Left lobe of liver (tissue), 2 donors: ENCODE results near the gene SLC39A1. TPM values are rescaled to one million over a fixed set of nuclear protein-coding genes. Genes with fewer than 3 reads are reported as not detected.

Experiments
- ATAC-seq: fragments of 200-7000 bp; cut with Tn5 transposase; one replicate; pipeline ENCODE4 v1.9.1; 2020; ENCODE audit warnings: mild to moderate bottlenecking, moderate library complexity
- DNase-seq: peaks from one replicate; pipeline ENCODE4 v3.0.0-alpha.2; 2020; ENCODE audit warnings: low spot score
- total RNA-seq: library from RNA; stranded (reverse); gene quantifications from one replicate; pipeline ENCODE4 v1.2.1, GENCODE V29; 2021
- donor health status: DM: no; HTN: no; CAD: no; lungs with moderate emphysema.
- donor health status: DM: no; HTN: yes; CAD: no.

Gene SLC39A1
- total RNA-seq, 1 donor from 2014 or later, result 38.8 TPM

DNA sequence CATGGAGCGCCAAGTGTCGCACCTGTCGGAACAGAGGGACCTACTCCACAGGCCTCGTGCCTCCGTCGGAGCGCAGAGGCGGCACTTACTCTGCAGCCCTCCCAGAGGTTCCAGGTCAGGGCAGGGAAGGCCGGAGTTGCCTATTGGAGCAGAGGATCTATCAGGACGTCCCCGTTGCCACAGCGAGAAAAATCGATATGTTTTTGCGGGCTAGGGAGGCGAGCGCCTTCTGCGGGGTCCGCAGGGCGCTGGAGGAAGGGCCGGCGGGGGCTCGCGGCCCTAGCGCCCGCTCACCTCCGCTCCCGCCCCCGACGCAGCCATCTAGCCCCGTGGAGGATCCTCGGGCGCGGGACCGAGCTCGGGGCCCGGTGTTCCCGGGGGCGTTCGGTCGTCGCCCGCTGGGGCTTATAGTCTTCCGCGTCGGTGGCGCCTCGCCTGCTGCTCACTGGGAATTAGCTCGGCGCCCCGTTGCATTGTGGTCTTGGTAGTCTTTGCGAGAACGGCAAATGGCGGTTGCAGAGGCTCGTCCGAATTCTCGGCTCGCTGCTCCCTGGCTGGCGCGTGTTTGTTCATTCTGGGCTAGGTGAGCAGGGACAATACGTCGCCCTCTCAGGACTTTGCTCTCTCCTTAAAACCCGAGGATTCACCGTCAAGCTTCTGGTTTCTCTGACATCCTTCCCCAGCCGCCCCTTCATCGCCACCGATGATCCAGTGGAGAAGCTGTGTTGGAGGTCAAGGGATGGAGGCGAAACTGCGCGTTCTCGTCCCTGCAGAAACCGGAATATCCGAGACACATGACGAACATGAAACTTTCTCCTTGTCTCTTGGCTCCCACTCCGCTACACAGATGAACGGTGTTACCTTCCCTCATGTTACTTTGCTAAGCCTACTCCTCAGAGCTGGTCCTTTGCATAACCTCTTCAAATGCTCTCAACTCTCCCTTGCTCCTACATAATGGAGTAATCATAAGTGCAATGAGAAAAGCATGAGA is 14.2 kb upstream of the SLC39A1 start, which contains the start of gene JTB:
JTB (minus strand) TSS at position 425 of the 991 bp plus-strand sequence; CDS start at position 3, 422 bp downstream.
- DNase-seq (peak; percentile 93), ATAC-seq (peak; percentile 93)

GRCh38 chr1:153976819-153977249 is 13.5 kb upstream of the SLC39A1 start:
- ATAC-seq (no peak), DNase-seq (no peak)

GRCh38 chr1:153973525-153973924 is 10.2 kb upstream of the SLC39A1 start:
- DNase-seq (no peak), ATAC-seq (no peak)

DNA sequence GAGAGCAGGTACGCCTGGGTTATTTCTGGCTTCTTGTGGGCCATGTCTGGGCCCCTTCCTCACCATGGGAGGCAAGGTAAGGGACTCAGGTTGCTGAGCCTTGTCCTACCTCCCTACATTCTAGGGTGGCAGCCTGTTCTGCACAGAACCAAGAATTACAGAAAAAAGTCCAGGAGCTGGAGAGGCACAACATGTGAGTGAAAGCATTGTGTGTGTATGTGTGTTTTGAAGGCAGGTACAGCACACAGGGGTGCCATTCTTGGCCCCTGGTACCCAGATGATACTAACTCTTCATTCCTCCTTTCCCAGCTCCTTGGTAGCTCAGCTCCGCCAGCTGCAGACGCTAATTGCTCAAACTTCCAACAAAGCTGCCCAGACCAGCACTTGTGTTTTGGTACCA is 9.7 kb upstream of the SLC39A1 start:
- no peak for DNase-seq
- ATAC-seq, result no peak

- no peak for ATAC-seq
- DNase-seq, result no peak
These were observed 7.0 kb upstream of the SLC39A1 start for GRCh38 chr1:153970346-153970745.

DNA sequence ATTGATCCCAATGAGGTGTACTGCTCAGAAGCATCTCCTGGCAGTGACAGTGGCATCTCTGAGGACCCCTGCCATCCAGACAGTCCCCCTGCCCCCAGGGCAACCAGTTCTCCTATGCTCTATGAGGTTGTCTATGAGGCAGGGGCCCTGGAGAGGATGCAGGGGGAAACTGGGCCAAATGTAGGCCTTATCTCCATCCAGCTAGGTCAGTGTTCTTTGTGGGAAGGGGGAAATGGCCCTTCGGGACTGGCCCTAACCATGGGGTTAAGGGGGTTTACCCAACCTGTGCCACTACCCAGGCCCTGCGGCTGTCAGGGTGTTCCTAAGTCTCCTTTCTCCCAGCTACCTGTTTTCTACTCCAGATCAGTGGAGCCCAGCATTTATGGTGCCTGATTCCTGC is 5.6 kb upstream of the SLC39A1 start:
- ATAC-seq, result no peak
- no peak for DNase-seq

DNA sequence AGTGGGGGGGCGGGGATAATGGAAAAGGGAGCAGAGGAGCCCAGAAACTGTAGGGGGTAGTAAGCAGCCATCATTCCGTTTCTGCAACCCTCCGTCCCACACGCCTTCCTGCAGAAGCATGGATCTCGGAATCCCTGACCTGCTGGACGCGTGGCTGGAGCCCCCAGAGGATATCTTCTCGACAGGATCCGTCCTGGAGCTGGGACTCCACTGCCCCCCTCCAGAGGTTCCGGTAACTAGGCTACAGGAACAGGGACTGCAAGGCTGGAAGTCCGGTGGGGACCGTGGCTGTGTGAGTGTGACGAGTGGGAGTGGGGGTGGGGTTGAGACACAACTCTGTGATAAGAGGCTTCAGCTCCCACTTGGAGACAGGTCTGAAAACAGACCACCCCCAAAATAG is 5.1 kb upstream of the SLC39A1 start:
- DNase-seq, result no peak
- ATAC-seq, result no peak

DNA sequence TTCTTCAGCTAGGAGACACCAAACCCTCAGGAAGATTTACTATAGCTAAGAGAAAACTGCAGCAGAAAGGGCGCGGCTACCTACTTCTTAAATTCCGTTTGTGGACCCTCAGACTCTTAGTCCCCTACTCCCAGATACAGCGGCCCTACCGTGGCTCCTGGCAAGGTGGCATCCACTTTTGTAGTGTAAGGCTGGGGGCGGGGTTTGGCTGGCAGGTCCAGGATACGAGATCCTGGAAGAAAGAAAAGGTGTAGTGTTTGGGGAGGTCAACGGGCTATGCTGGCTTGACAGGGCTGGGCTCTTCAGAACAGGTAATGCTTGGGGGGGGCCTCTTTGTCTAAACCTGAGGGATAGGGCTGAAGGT is 4.6 kb upstream of the SLC39A1 start:
- ATAC-seq (peak; percentile 5), DNase-seq (peak; percentile 65)

DNA sequence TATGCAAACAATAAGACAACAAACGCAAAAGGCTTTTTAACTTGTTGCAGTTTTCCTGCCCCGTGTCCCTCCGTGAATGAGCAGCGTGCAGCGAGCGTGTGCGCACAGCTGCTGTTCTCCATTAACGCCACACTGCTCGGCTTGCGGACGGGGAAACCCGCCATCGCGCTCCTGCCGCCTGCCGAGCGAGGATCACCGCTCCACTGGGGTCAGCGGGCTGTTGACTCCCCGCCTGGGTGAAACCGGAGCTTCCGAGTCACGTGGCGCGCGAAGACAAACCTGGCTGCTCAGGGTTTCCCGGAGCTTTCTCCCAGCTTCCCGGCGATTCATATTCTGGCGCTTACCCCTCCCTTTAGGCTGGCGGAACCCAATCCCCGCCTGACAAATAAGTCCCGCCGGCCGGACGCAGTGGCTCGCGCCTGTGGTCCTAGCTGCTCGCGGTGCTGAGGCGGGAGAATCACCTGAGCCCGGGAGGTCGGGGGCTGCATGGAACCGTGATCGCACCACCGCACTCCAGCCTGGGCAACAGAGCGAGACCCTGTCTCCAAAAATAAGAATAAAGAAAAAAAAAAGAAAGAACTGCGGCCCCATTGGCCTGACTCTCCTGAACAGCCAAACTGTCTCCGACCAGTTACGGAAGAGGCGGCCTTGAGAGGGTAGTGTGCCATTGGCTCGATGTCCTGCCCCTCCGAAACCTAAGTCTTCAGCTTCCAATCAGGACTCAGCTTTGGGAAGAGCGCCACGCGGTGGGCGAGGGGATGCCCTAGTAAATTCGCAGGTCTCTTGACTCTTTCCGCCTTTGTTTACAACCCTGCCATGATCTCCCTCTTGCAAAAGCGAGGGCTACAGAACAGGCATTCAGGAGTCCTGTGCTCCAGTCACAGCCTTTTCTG is 4.0 kb upstream of the SLC39A1 start, which contains the start of gene CREB3L4:
CREB3L4 (plus strand) TSS at position 796 of the 893 bp plus-strand sequence. CDS start 624 bp downstream, outside the sequence.
- peak; percentile 77 for ATAC-seq
- peak; percentile 94 for DNase-seq

GRCh38 chr1:153963850-153964331 is 554 bp upstream of the SLC39A1 start:
- no peak for DNase-seq
- ATAC-seq, result no peak

- DNase-seq (no peak), ATAC-seq (no peak)
These were observed 978 bp downstream of the SLC39A1 start for GRCh38 chr1:153962088-153963029.

- ATAC-seq (no peak), DNase-seq (no peak)
These were observed 1.9 kb downstream of the SLC39A1 start for GRCh38 chr1:153961421-153961820.

GRCh38 chr1:153960206-153960605 is 3.1 kb downstream of the SLC39A1 start:
- ATAC-seq, result no peak
- DNase-seq, result no peak

DNA sequence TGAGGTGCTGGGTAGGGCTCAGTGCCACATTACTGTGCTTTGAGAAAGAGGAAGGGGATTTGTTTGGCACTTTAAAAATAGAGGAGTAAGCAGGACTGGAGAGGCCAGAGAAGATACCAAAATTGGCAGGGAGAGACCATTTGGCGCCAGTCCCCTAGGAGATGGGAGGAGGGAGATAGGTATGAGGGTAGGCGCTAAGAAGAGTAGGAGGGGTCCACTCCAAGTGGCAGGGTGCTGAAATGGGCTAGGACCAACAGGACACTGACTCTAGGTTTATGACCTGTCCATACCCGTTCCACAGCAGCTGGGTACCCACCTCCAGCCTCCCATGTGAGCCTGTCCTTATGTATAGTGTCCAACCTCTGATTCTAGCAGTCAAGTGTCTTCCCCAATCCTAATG is 3.9 kb downstream of the SLC39A1 start:
- no peak for DNase-seq
- no peak for ATAC-seq

DNA sequence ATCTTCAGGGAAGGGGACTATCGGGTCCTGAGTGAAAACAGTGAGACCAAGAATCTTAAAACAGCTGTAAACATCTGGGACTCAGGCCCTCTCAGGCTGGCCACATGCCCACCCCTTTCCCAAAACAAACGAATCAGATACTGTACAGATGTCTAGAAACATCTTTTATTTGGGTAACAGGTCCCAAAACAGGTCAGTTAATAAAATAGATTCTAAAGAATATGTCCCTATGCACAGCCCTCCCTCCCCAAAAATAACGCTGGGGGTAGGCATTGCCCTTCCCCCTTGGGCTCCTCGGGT is 4.4 kb downstream of the SLC39A1 start:
- no peak for ATAC-seq
- no peak for DNase-seq

DNA sequence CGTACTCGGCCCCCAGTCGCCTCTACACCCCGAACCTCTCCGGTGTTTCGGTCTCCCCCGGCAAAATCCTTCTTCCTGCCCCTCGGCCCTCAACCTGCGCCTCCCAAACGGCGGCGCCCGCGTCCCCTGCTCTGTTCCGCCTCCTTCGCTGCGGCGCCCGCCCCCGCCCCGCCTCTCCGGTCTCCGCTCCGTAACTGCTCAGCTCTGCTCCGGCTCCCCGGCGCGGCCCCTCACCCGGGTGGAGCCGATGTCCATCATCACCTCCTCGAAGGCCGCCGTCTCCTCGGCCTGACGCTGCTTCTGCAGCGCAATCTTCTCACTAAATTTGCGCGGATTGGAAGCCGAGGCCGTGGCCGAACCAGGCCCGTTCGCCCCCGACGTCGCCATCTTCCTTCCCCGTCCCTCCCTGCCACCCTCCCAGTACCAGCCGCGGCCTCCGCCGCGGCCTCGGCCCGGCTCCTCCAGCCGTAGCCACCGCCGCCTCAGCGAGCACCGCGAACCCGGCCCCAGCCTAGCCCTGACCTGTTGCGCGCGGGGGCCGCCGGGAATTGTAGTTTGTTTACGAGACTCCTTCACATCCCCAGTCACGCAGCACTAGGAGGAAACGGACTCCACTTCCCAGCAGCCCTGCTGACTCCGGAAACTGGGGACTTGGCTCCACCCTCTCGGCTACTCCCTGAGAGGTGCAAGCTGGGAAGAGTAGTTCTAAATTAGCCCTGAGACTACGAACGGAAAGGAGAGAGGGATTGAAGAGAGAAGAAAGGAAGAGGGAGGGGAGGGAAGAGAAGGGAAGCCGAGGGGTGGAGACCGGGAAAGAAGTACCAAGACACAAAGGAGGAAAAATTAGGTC is 5.0 kb downstream of the SLC39A1 start, which contains the start of gene CRTC2:
CRTC2 (minus strand) TSS at position 502 of the 850 bp plus-strand sequence; CDS start at position 387, 115 bp downstream.
- peak; percentile 80 for ATAC-seq

GRCh38 chr1:153957744-153958110 is 5.6 kb downstream of the SLC39A1 start:
- DNase-seq (no peak), ATAC-seq (no peak)

More for the DNA sequence above, 5.0 kb downstream of the SLC39A1 start, which contains the start of gene CRTC2:
- DNase-seq, result peak; percentile 99

DNA sequence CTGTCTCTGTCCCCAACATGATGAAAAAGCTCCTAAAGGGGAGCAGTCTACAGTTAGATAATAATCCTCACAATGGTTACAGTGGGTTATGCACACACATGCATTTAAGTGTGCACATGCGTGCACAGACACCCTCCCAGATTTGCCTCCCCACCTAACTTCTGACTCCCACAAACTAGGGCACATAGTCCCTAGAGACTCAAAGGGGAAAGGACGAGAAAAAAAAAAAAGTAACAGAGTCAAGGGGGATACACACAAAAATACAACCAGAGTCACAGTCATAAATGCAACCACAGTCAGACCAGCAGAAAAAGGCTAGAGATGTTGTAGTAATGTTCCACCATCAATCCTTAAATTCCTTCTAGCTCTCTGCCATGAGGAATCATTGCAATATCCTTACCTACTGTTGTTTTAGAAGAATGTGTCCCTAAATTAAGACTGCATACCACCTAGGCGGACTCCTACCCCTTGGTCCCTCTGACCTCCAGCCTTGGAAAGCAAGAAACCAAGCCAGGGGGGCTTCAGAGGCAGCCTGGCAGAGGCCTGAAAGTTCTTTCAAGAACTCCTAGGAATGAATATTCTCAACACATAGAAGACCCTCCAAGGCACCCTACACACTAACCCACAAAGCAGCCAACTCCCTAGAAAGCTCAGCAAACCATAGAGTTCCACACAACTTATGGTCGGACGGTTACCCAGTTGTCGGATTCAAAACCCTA is 6.2 kb downstream of the SLC39A1 start:
- DNase-seq (no peak), ATAC-seq (no peak)
